H1 (cell line): ENCODE measurements around the gene IREB2. TPM values are rescaled to one million over a fixed set of nuclear protein-coding genes. Genes with fewer than 3 reads are reported as not detected.
A peak's percentile ranks its signal among the peaks of the same experiment; 100 is the strongest.

Experiments
- CTCF ChIA-PET: fragments of 300-600 bp; sonication (Branson Sonifier 250); formaldehyde crosslinking; loops from one replicate; lab custom pipeline; 2021; ENCODE audit not compliant: partially characterized antibody; lab: Charles Lee
- POLR2A ChIA-PET: fragments of 300-600 bp; sonication (Branson Sonifier 250); formaldehyde crosslinking; loops from one replicate; lab custom pipeline; 2021; ENCODE audit warnings: inconsistent platforms; ENCODE audit not compliant: partially characterized antibody; lab: Charles Lee
- DNase-seq, 2 experiments: peaks; one replicate each; pipeline versions ENCODE4 v3.0.0 to v3.0.0-alpha.2; 2010 to 2022; ENCODE audit warnings: low spot score in 2 of 2, low read depth in 1 of 2, mixed read lengths in 1 of 2
- FAIRE-seq: peaks from 2 replicates; lab custom pipeline; 2011; peaks lifted over from hg19 to GRCh38; lab: Jason Lieb, UNC
- H2AFZ ChIP-seq: 2 replicates; pipeline ENCODE4 v1.8.1; 2012; ENCODE audit warnings: low read length, inconsistent platforms
- H2AK5ac ChIP-seq: 2 replicates; pipeline ENCODE4 v1.6.1; 2013; ENCODE audit warnings: low read depth, low read length
- H2BK120ac ChIP-seq: replicated peaks from 2 replicates; pipeline ENCODE3; 2013; ENCODE audit warnings: low read depth, low read length, inconsistent platforms
- H2BK12ac ChIP-seq: 2 replicates; pipeline ENCODE4 v1.6.1; 2013; ENCODE audit warnings: low read depth, low read length
- H2BK15ac ChIP-seq: 2 replicates; pipeline ENCODE4 v1.6.1; 2013; ENCODE audit warnings: low read length
- H2BK20ac ChIP-seq: 2 replicates; pipeline ENCODE4 v1.6.1; 2013; ENCODE audit warnings: low read length
- H2BK5ac ChIP-seq: 2 replicates; pipeline ENCODE4 v1.6.1; 2013; ENCODE audit warnings: low read depth, low read length
- H3K14ac ChIP-seq: 2 replicates; pipeline ENCODE4 v1.6.1; 2013; ENCODE audit warnings: inconsistent platforms; ENCODE audit not compliant: insufficient read length
- H3K18ac ChIP-seq: 2 replicates; pipeline ENCODE4 v1.6.1; 2013; ENCODE audit warnings: low read length; ENCODE audit errors: extremely low read depth
- H3K23ac ChIP-seq: 2 replicates; pipeline ENCODE4 v1.6.1; 2013; ENCODE audit warnings: inconsistent platforms; ENCODE audit not compliant: insufficient read length
- H3K23me2 ChIP-seq: 2 replicates; pipeline ENCODE4 v1.6.1; 2013; ENCODE audit warnings: low read depth, low read length
- H3K27ac ChIP-seq: 2 replicates; pipeline ENCODE4 v1.6.1; 2011; ENCODE audit warnings: low read depth, low read length, inconsistent platforms
- H3K27me3 ChIP-seq, 4 experiments: replicated peaks in 1 of 4; 1 replicate in 1 of 4; 2 replicates in 3 of 4; pipeline versions ENCODE4 v1.6.1 to v1.8.1; 2011 to 2013; ENCODE audit warnings: low read length in 3 of 4, mild to moderate bottlenecking in 3 of 4, inconsistent platforms in 2 of 4, mixed read lengths in 2 of 4, moderate library complexity in 1 of 4; ENCODE audit not compliant: control insufficient read depth in 3 of 4, insufficient read depth in 3 of 4; ENCODE audit errors: extremely low read depth in 1 of 4
- H3K36me3 ChIP-seq, 4 experiments: 2 replicates each; pipeline versions ENCODE4 v1.6.1 to v1.8.1; 2011 to 2013; ENCODE audit warnings: mild to moderate bottlenecking in 4 of 4, low read length in 3 of 4, moderate library complexity in 2 of 4, control low read depth in 1 of 4, inconsistent platforms in 1 of 4; ENCODE audit not compliant: insufficient read depth in 4 of 4, control insufficient read depth in 2 of 4
- H3K4ac ChIP-seq: replicated peaks from 2 replicates; pipeline ENCODE3; 2013; ENCODE audit warnings: low read length, low read depth, mixed read lengths, inconsistent platforms; ENCODE audit not compliant: insufficient read length
- H3K4me1 ChIP-seq, 4 experiments: replicated peaks in 1 of 4; 1 replicate in 1 of 4; 2 replicates in 3 of 4; pipeline versions ENCODE4 v1.6.1 to v1.8.1; 2011 to 2013; ENCODE audit warnings: low read length in 3 of 4, inconsistent platforms in 2 of 4, mixed read lengths in 1 of 4; ENCODE audit not compliant: insufficient read depth in 4 of 4, control insufficient read depth in 3 of 4
- H3K4me2 ChIP-seq, 2 experiments: 2 replicates each; pipeline versions ENCODE4 v1.6.1 to v1.8.1; 2011 to 2013; ENCODE audit warnings: low read depth in 2 of 2, low read length in 2 of 2, control low read depth in 1 of 2, inconsistent platforms in 1 of 2, mild to moderate bottlenecking in 1 of 2; ENCODE audit not compliant: insufficient read depth in 1 of 2
- H3K4me3 ChIP-seq, 4 experiments: fragments of 200-600, 300-600 bp in 1 of 4; sonication (generic), shearing (Covaris generic), sonication (Bioruptor Twin) in 1 of 4; 2 replicates each; pipeline versions ENCODE4 v1.5.1 to v1.8.1; 2011 to 2016; ENCODE audit warnings: low read length in 4 of 4, low read depth in 3 of 4, control low read depth in 2 of 4, inconsistent platforms in 2 of 4, mild to moderate bottlenecking in 2 of 4, mixed read lengths in 1 of 4, moderate library complexity in 1 of 4; ENCODE audit not compliant: insufficient read depth in 2 of 4; ENCODE audit errors: extremely low read depth in 1 of 4
- H3K56ac ChIP-seq: replicated peaks from 2 replicates; pipeline ENCODE3; 2013; ENCODE audit warnings: low read depth, mild to moderate bottlenecking, mixed read lengths, low read length, inconsistent platforms; ENCODE audit not compliant: insufficient read length
- H3K79me1 ChIP-seq: 2 replicates; pipeline ENCODE4 v1.6.1; 2013; ENCODE audit warnings: low read depth, low read length, control low read depth
- H3K79me2 ChIP-seq, 2 experiments: 2 replicates each; pipeline versions ENCODE4 v1.6.1 to v1.8.1; 2012 to 2013; ENCODE audit warnings: low read length in 2 of 2, mild to moderate bottlenecking in 2 of 2, inconsistent platforms in 1 of 2; ENCODE audit not compliant: insufficient read depth in 2 of 2, control insufficient read depth in 1 of 2
- H3K9ac ChIP-seq, 4 experiments: replicated peaks in 1 of 4; 1 replicate in 1 of 4; 2 replicates in 3 of 4; pipeline versions ENCODE4 v1.6.1 to v1.8.1; 2011 to 2013; ENCODE audit warnings: low read depth in 3 of 4, low read length in 3 of 4, control low read depth in 2 of 4, mild to moderate bottlenecking in 2 of 4, moderate library complexity in 2 of 4, inconsistent platforms in 1 of 4; ENCODE audit errors: extremely low read depth in 1 of 4
- H3K9me3 ChIP-seq, 2 experiments: 2 replicates each; pipeline versions ENCODE4 v1.6.1 to v1.8.1; 2012 to 2013; ENCODE audit warnings: mild to moderate bottlenecking in 2 of 2, moderate library complexity in 2 of 2, control low read depth in 1 of 2, inconsistent platforms in 1 of 2, low read depth in 1 of 2, low read length in 1 of 2, mixed read lengths in 1 of 2; ENCODE audit not compliant: insufficient read depth in 2 of 2
- H4K20me1 ChIP-seq, 2 experiments: replicated peaks in 1 of 2; 2 replicates each; pipeline versions ENCODE3 to v1.8.1; 2011 to 2013; ENCODE audit warnings: inconsistent platforms in 2 of 2, low read length in 2 of 2, mild to moderate bottlenecking in 1 of 2; ENCODE audit not compliant: insufficient read depth in 2 of 2, control insufficient read depth in 1 of 2
- H4K5ac ChIP-seq: 2 replicates; pipeline ENCODE4 v1.6.1; 2013; ENCODE audit warnings: low read length, low read depth, mixed read lengths, inconsistent platforms; ENCODE audit not compliant: insufficient read length
- H4K8ac ChIP-seq: 2 replicates; pipeline ENCODE4 v1.8.0; 2013; ENCODE audit warnings: mild to moderate bottlenecking, moderate library complexity, low read length, inconsistent platforms; ENCODE audit not compliant: insufficient read depth; ENCODE audit errors: extremely low read depth
- H4K91ac ChIP-seq: replicated peaks from 2 replicates; pipeline ENCODE3; 2013; ENCODE audit warnings: low read length, mixed read lengths, inconsistent platforms; ENCODE audit not compliant: insufficient read length
- RBBP5 ChIP-seq: IDR thresholded peaks from 2 replicates; pipeline ENCODE4 v1.7.1; 2012; ENCODE audit warnings: low read depth, mild to moderate bottlenecking, inconsistent platforms, low read length, moderate library complexity, borderline replicate concordance
- SP4 ChIP-seq: IDR thresholded peaks from 2 replicates; pipeline ENCODE4 v1.6.1; 2012; ENCODE audit warnings: low read length, inconsistent platforms
- WGBS, 2 experiments: shearing (Covaris generic) in 1 of 2; methylation state at CpG; one replicate each; pipeline versions ENCODE4 v1.1.6 to v1.1.7; 2013 to 2015; ENCODE audit warnings: low lambda C conversion rate in 2 of 2, mixed read lengths in 2 of 2, inconsistent platforms in 1 of 2, low coverage in 1 of 2, missing lambda C conversion rate in 1 of 2; ENCODE audit not compliant: insufficient replicate concordance in 2 of 2, insufficient coverage in 1 of 2, insufficient read length in 1 of 2; ENCODE audit errors: extremely low coverage in 1 of 2, missing lambda C conversion rate in 1 of 2; 5-methylcytosine and 5-hydroxymethylcytosine counted together
- polyA plus RNA-seq, 7 experiments: library from polyadenylated mRNA; depleted of rRNA in 3 of 7; stranded (reverse) in 5 of 7; unstranded in 2 of 7; fragments of >200 nt in 5 of 7; fragments of 200-250 nt in 2 of 7; gene quantifications; 1 replicate in 5 of 7; 2 replicates in 1 of 7; 4 replicates in 1 of 7; pipeline versions ENCODE4 v1.2.1 to v1.2.3, GENCODE V29; 2011 to 2013; ENCODE audit warnings: missing spikeins in 2 of 7, mixed read lengths in 2 of 7
- total RNA-seq: library from RNA; stranded (reverse); fragmentation: NEBNext Ultra II Directional; extraction: Animal tissue kit (Norgen Biotek cat#: 25700); gene quantifications from 2 replicates; pipeline ENCODE4 v1.2.1, GENCODE V29; 2021

The IREB2 gene
- total and polyA plus RNA-seq, 2 of the 8 experiments (the other 6 are each of a cell fraction or from before 2014, with no cell fraction given) = 21.0 to 103 TPM

DNA sequence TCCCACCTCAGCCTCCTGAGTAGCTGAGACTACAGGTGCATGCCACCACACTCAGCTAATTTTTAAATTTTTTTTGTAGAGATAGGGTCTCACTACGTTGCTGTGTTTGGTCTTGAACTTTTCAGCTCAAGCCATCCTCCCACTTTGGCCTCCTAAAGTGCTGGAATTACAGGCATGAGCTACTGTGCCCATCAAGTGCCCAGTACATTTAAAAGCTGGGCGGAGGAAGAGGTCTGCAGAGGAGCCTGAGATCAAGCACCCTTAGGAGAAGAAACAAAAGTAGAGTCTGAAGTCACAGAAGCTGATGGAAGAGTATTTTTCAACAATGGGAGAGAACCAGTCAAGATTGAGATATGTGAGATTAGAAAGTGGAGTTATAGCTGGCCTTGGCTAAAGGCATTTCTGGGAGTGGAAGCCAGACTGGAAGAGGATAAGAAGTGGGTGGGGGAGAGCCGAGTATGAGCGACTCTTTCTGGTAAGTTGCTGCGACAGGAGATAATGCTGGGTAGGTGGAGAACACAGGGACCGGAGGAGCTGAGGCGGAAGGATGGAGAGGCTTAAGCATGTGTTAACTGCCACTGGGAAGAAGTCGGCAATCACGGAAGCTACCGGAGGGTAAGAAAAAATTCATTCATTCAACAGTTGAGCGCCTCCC is 782 bp upstream of the IREB2 start:
- Histone ChIP-seq H3K14ac (no peak overlapping the region), H3K4me2 (peak overlapping the region; percentile 80 to 83), H3K4me1 (no peaks in the 10 kb centered on the region), H4K91ac (no peak overlapping the region), H2BK15ac (no peak overlapping the region), H3K23me2 (peaks cover 6% of the 10 kb centered on the region; the same call in 1 of the 2 replicates), H3K79me1 (no peaks in the 10 kb centered on the region), H3K9me3 (no peaks in the 10 kb centered on the region), H3K18ac (0 out of 2 replicates have a peak overlapping the region, but pooled peaks have one; percentile 54), H2BK120ac (no peak overlapping the region), H4K8ac (0 out of 2 replicates have a peak overlapping the region, but pooled peaks have one; percentile 29), H3K56ac (no peak overlapping the region), H2AFZ (peak overlapping the region; percentile 8; the same call in 1 of the 2 replicates), H3K79me2 (peaks cover 8 to 37% of the 10 kb centered on the region in 2 experiments), H2AK5ac (no peak overlapping the region), H4K20me1 (peaks cover 2 to 3% of the 10 kb centered on the region in 2 experiments), H2BK12ac (no peak overlapping the region), H4K5ac (no peak overlapping the region), H3K23ac (no peak overlapping the region), H3K9ac (peak overlapping the region; percentile 62 to 87 (median 70)), H3K4ac (peak overlapping the region; percentile 32), H3K27me3 (no peaks in the 10 kb centered on the region; a peak in 1 of 7 replicates), H3K36me3 (peaks cover 2 to 23% (median 12%) of the 10 kb centered on the region in 4 experiments; a peak in 5 of 8 replicates), H2BK20ac (no peak overlapping the region), H3K4me3 (peak overlapping the region; percentile 61 to 94 (median 82)), H2BK5ac (peak overlapping the region; percentile 40; the same call in 1 of the 2 replicates), H3K27ac (peak overlapping the region; percentile 47; the same call in 1 of the 2 replicates)
- TF ChIP-seq SP4 = 0 out of 2 replicates have a peak, but pooled peaks have one; percentile 4
- no peak for TF ChIP-seq RBBP5
- ChIA-PET CTCF (interaction anchor here (0.6 to 2.1 kb wide), 16 partner anchors 14 to 249 kb away, joined by 3 to 10 read pairs (median 4); partner anchors contain the start of gene CRABP1), POLR2A (interaction anchor here (0.6 to 5.6 kb wide), 35 partner anchors 9 to 172 kb away, joined by 3 to 51 read pairs (median 4); partner anchors contain the start of genes CRABP1, DNAJA4, PSMA4 and SKIC8)
- FAIRE-seq (no peak), DNase-seq (no peak)
- 30% methylated on average over 11 of the region's 11 CpGs; no CpG with 5 or more reads in 1 of the 2 experiments for WGBS, 2 experiments
